H9 (cell line): ENCODE measurements around the gene PRDM1. TPM values are rescaled to one million over a fixed set of nuclear protein-coding genes. Genes with fewer than 3 reads are reported as not detected.

Source experiments
- DNase-seq: peaks from one replicate; pipeline ENCODE4 v3.0.0-alpha.2; 2017
- H2AFZ ChIP-seq: one replicate; pipeline ENCODE4 v1.6.1; 2013; ENCODE audit warnings: mild to moderate bottlenecking, low read length, control low read depth, moderate library complexity
- H2AK5ac ChIP-seq: 2 replicates; pipeline ENCODE4 v1.6.1; 2013; ENCODE audit warnings: low read length, control low read depth, mixed read lengths; ENCODE audit not compliant: insufficient read length
- H2BK120ac ChIP-seq: one replicate; pipeline ENCODE4 v1.6.1; 2013; ENCODE audit warnings: low read depth, mild to moderate bottlenecking, low read length, control low read depth, inconsistent platforms; ENCODE audit not compliant: poor library complexity, severe bottlenecking
- H2BK12ac ChIP-seq: 2 replicates; pipeline ENCODE4 v1.6.1; 2013; ENCODE audit warnings: low read length, control low read depth, mixed read lengths, low read depth; ENCODE audit not compliant: insufficient read length
- H2BK15ac ChIP-seq: 2 replicates; pipeline ENCODE4 v1.6.1; 2013; ENCODE audit warnings: low read depth, low read length, control low read depth
- H2BK20ac ChIP-seq: one replicate; pipeline ENCODE4 v1.6.1; 2013; ENCODE audit warnings: low read depth, mild to moderate bottlenecking, low read length, control low read depth, inconsistent platforms; ENCODE audit not compliant: poor library complexity, severe bottlenecking
- H2BK5ac ChIP-seq: 2 replicates; pipeline ENCODE4 v1.6.1; 2013; ENCODE audit warnings: low read length, control low read depth, mixed read lengths; ENCODE audit not compliant: insufficient read length
- H3K14ac ChIP-seq: 2 replicates; pipeline ENCODE4 v1.6.1; 2013; ENCODE audit warnings: low read length, control low read depth; ENCODE audit not compliant: insufficient read depth
- H3K18ac ChIP-seq: 2 replicates; pipeline ENCODE4 v1.6.1; 2013; ENCODE audit warnings: low read depth, mild to moderate bottlenecking, mixed read lengths, low read length, control low read depth; ENCODE audit not compliant: insufficient read length
- H3K23ac ChIP-seq: 2 replicates; pipeline ENCODE4 v1.6.1; 2013; ENCODE audit warnings: low read length, control low read depth, mixed read lengths, low read depth; ENCODE audit not compliant: insufficient read length
- H3K23me2 ChIP-seq: 2 replicates; pipeline ENCODE4 v1.6.1; 2013; ENCODE audit warnings: low read depth, mild to moderate bottlenecking, mixed read lengths, low read length, control low read depth; ENCODE audit not compliant: insufficient read length, poor library complexity, severe bottlenecking
- H3K27ac ChIP-seq: 2 replicates; pipeline ENCODE4 v1.5.1; 2013; ENCODE audit warnings: low read length, control low read depth, mixed read lengths, low read depth; ENCODE audit not compliant: insufficient read length
- H3K27me3 ChIP-seq: 2 replicates; pipeline ENCODE4 v1.6.1; 2013; ENCODE audit warnings: low read length, control low read depth, inconsistent platforms; ENCODE audit not compliant: insufficient read depth
- H3K4ac ChIP-seq: 2 replicates; pipeline ENCODE4 v1.6.1; 2013; ENCODE audit warnings: low read depth, mild to moderate bottlenecking, control low read depth, inconsistent platforms, low read length, moderate library complexity
- H3K4me1 ChIP-seq: 2 replicates; pipeline ENCODE4 v1.6.1; 2013; ENCODE audit warnings: low read length, control low read depth, inconsistent platforms; ENCODE audit not compliant: insufficient read depth
- H3K4me2 ChIP-seq: 2 replicates; pipeline ENCODE4 v1.6.1; 2013; ENCODE audit warnings: low read length, control low read depth, mixed read lengths; ENCODE audit not compliant: insufficient read length, insufficient read depth
- H3K56ac ChIP-seq: 2 replicates; pipeline ENCODE4 v1.6.1; 2013; ENCODE audit warnings: low read depth, mild to moderate bottlenecking, mixed read lengths, low read length, control low read depth; ENCODE audit not compliant: insufficient read length
- H3K79me1 ChIP-seq: 2 replicates; pipeline ENCODE4 v1.6.1; 2013; ENCODE audit warnings: low read depth, mild to moderate bottlenecking, moderate library complexity, low read length, control low read depth, inconsistent platforms; ENCODE audit not compliant: insufficient read depth, poor library complexity, severe bottlenecking
- H3K79me2 ChIP-seq: 2 replicates; pipeline ENCODE4 v1.6.1; 2013; ENCODE audit warnings: low read length, control low read depth, inconsistent platforms; ENCODE audit not compliant: insufficient read depth
- H3K9ac ChIP-seq: 2 replicates; pipeline ENCODE4 v1.6.1; 2013; ENCODE audit warnings: low read length, control low read depth, mixed read lengths; ENCODE audit not compliant: insufficient read length; ENCODE audit errors: extremely low read depth
- H3K9me3 ChIP-seq: one replicate; pipeline ENCODE4 v1.6.1; 2013; ENCODE audit warnings: low read depth, low read length, inconsistent platforms; ENCODE audit not compliant: control insufficient read depth
- H3T11ph ChIP-seq: one replicate; pipeline ENCODE4 v1.6.1; 2013; ENCODE audit warnings: mild to moderate bottlenecking, low read length, control low read depth, inconsistent platforms
- H4K20me1 ChIP-seq: one replicate; pipeline ENCODE4 v1.6.1; 2013; ENCODE audit not compliant: control insufficient read depth, insufficient read length, insufficient read depth
- H4K5ac ChIP-seq: 2 replicates; pipeline ENCODE4 v1.6.1; 2013; ENCODE audit warnings: low read depth, mild to moderate bottlenecking, mixed read lengths, low read length, control low read depth; ENCODE audit not compliant: insufficient read length
- H4K8ac ChIP-seq: replicated peaks from 2 replicates; pipeline ENCODE4 v1.6.1; 2013; ENCODE audit warnings: low read length, control low read depth, mixed read lengths, low read depth; ENCODE audit not compliant: insufficient read length
- H4K91ac ChIP-seq: 2 replicates; pipeline ENCODE4 v1.6.1; 2013; ENCODE audit warnings: low read depth, mild to moderate bottlenecking, moderate library complexity, mixed read lengths, low read length, control low read depth; ENCODE audit not compliant: insufficient read length
- H3K27ac Mint-ChIP-seq, 3 experiments: 2 replicates in 2 of 3; 3 replicates in 1 of 3; pipeline ENCODE4 v1.8.0; 2020 to 2021; ENCODE audit warnings: mixed read lengths in 3 of 3, mild to moderate bottlenecking in 1 of 3, moderate library complexity in 1 of 3
- H3K27me3 Mint-ChIP-seq: 2 replicates; pipeline ENCODE4 v1.8.0; 2021; ENCODE audit warnings: low read depth, mild to moderate bottlenecking, moderate library complexity, mixed read lengths
- H3K36me3 Mint-ChIP-seq, 3 experiments: 2 replicates in 2 of 3; 3 replicates in 1 of 3; pipeline ENCODE4 v1.8.0; 2020 to 2021; ENCODE audit warnings: low read depth in 3 of 3, mixed read lengths in 3 of 3; ENCODE audit not compliant: insufficient read depth in 1 of 3
- H3K4me1 Mint-ChIP-seq, 2 experiments: 2 replicates each; pipeline ENCODE4 v1.8.0; 2020; ENCODE audit warnings: mixed read lengths in 2 of 2
- H3K4me3 Mint-ChIP-seq, 2 experiments: 2 replicates in 1 of 2; 3 replicates in 1 of 2; pipeline ENCODE4 v1.8.0; 2020 to 2021; ENCODE audit warnings: mild to moderate bottlenecking in 2 of 2, mixed read lengths in 2 of 2, moderate library complexity in 1 of 2
- H3K9me3 Mint-ChIP-seq, 2 experiments: 2 replicates in 1 of 2; 3 replicates in 1 of 2; pipeline ENCODE4 v1.8.0; 2020; ENCODE audit warnings: mild to moderate bottlenecking in 2 of 2, mixed read lengths in 2 of 2, moderate library complexity in 1 of 2
- CTCF ChIP-seq: fragments of 200-600 bp; sonication (generic); conservative IDR thresholded peaks from 3 replicates; pipeline ENCODE4 v1.8.0; 2021; ENCODE audit warnings: antibody characterized with exemption, mild to moderate bottlenecking
- WGBS: extraction: QIAGEN DNeasy Blood & Tissue Kit; methylation state at CpG from one replicate; pipeline ENCODE4 v1.1.7; 2013; ENCODE audit warnings: missing lambda C conversion rate, low lambda C conversion rate, mixed read lengths; ENCODE audit not compliant: insufficient read length; ENCODE audit errors: extremely low coverage; 5-methylcytosine and 5-hydroxymethylcytosine counted together
- total RNA-seq: library from RNA; stranded (reverse); gene quantifications from 2 replicates; pipeline ENCODE4 v1.2.1, GENCODE V29; 2021

PRDM1 gene
- total RNA-seq, 1 experiment from 2014 or later: 2.9 TPM

DNA sequence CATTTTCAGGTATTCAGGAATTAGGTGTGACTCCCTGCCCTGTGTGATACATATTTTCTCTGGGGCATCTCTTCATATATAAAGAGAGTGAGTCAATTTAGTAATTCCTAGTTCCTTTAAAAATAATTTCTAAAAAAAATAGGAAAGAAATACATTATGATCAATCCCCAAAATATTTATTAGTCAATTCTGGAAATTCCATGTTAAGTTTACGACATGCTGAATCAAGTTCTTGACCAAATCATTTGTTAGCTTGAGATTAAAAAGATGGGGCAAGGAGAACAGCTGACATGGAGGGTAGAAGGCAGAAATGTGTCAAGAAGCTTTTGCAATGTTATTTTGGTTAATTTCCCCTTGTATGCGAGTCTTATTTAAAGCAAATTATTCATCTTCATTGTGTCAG lies 22.7 kb upstream of the PRDM1 start:
- Histone ChIP-seq H2AFZ (no peak overlapping the region), H2BK12ac (no peak overlapping the region), H3K27me3 (no peaks in the 10 kb centered on the region; the same call in 1 of the 2 replicates), H3K27ac (no peak overlapping the region), H3K79me2 (no peaks in the 10 kb centered on the region), H3T11ph (no peak overlapping the region), H4K8ac (no peak overlapping the region), H3K79me1 (no peaks in the 10 kb centered on the region), H3K4me1 (no peaks in the 10 kb centered on the region), H2BK5ac (no peak overlapping the region), H3K4me2 (no peak overlapping the region), H3K9ac (no peak overlapping the region), H4K20me1 (no peaks in the 10 kb centered on the region), H3K4ac (no peak overlapping the region), H2BK15ac (no peak overlapping the region), H3K56ac (no peak overlapping the region), H3K23me2 (no peaks in the 10 kb centered on the region), H4K91ac (no peak overlapping the region), H4K5ac (no peak overlapping the region), H3K23ac (no peak overlapping the region), H2BK20ac (no peak overlapping the region), H2BK120ac (no peak overlapping the region), H2AK5ac (no peak overlapping the region), H3K18ac (no peak overlapping the region), H3K14ac (no peak overlapping the region), H3K9me3 (no peaks in the 10 kb centered on the region)
- Mint-ChIP-seq H3K27ac (no peak overlapping the region), H3K9me3 (no peaks in the 10 kb centered on the region), H3K4me3 (no peak overlapping the region), H3K27me3 (peaks cover 1% of the 10 kb centered on the region; the same call in 1 of the 2 replicates), H3K4me1 (no peaks in the 10 kb centered on the region), H3K36me3 (no peaks in the 10 kb centered on the region)
- WGBS: no CpG with 5 or more reads among the region's 2 CpGs
- no peak for DNase-seq
- no peak for TF ChIP-seq CTCF
